Activated CD4-positive, alpha-beta T cell treated with anti-CD3 and anti-CD28 coated beads, Interleukin-2, amount 10 ng/mL, durations not matched to agents 24 days and 14 days (primary cell): Measurements from ENCODE around the gene PDE6A. TPM values are rescaled to one million over a fixed set of nuclear protein-coding genes. Genes with fewer than 3 reads are reported as not detected.

Experiments
- DNase-seq: peaks from one replicate; pipeline ENCODE4 v3.0.0; 2022
- H3K27ac Mint-ChIP-seq: one replicate; pipeline ENCODE4 v1.8.0; 2022; ENCODE audit warnings: mild to moderate bottlenecking, mixed read lengths
- H3K27me3 Mint-ChIP-seq: one replicate; pipeline ENCODE4 v1.8.0; 2022; ENCODE audit warnings: mixed read lengths
- H3K36me3 Mint-ChIP-seq: one replicate; pipeline ENCODE4 v1.8.0; 2022; ENCODE audit warnings: low read depth, mild to moderate bottlenecking, mixed read lengths
- H3K4me1 Mint-ChIP-seq: one replicate; pipeline ENCODE4 v1.8.0; 2021; ENCODE audit warnings: mixed read lengths
- H3K4me3 Mint-ChIP-seq: one replicate; pipeline ENCODE4 v1.8.0; 2022; ENCODE audit warnings: mild to moderate bottlenecking, moderate library complexity, mixed read lengths
- H3K9me3 Mint-ChIP-seq: one replicate; pipeline ENCODE4 v1.8.0; 2021; ENCODE audit warnings: mixed read lengths
- intact Hi-C: fragments of 100-400 bp; cut with micrococcal nuclease; formaldehyde crosslinking; loops from one replicate; pipeline ENCODE4 v1.15.1; 2023
- total RNA-seq: library from RNA; stranded (reverse); gene quantifications from 2 replicates; pipeline ENCODE4 v1.2.3, GENCODE V29; 2022

Gene PDE6A
- total RNA-seq, 1 donor from 2014 or later = not detected

DNA sequence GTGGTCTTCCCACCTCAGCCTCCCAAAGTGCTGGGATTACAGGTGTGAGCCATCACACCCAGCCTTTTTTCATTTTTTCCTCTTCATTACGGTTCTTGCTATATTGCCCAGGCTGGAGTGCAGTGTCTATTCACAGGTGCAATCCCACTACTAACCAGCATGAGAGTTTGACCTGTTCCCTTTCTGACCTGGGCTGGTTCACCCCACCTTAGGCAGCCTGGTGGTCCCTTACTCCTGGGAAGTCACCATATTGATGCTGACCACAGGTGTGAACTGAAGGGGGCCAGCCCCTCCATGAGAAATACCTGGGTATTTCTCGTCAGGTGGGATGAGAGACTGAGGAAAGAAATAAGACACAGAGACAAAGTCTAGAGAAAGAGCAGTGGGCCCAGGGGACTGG lies 2.4 kb downstream of the PDE6A start:
- H3K4me3 Mint-ChIP-seq = no peak overlapping the region
- H3K27me3 Mint-ChIP-seq = peaks cover 8% of the 10 kb centered on the region
- H3K27ac Mint-ChIP-seq = no peak overlapping the region
- H3K36me3 Mint-ChIP-seq = no peaks in the 10 kb centered on the region
- intact Hi-C loops = no loop called here
- no peaks in the 10 kb centered on the region for H3K9me3 Mint-ChIP-seq
- peaks cover 6% of the 10 kb centered on the region for H3K4me1 Mint-ChIP-seq
- no peak for DNase-seq

DNA sequence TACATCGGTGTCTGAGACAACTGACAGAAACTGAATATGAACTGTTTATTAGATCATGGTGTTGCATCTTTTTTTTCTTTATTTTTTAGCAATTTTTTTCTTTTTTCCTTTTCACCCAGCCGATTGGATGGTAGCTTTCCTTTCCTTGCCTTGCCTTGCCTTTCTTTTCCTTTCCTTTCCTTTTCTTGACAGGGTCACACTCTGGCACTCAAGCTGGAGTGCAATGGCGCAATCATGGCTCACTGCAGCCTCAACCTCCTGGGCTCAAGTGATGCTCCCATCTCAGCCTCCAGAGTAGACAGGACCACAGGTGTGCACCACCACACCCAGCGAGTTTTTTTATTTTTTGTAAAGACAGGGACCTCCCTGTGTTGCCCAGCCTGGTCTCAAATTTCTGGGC lies 2.8 kb downstream of the PDE6A start:
- Mint-ChIP-seq H3K27me3 (peaks cover 6% of the 10 kb centered on the region), H3K9me3 (no peaks in the 10 kb centered on the region), H3K4me1 (peaks cover 6% of the 10 kb centered on the region), H3K4me3 (no peak overlapping the region), H3K36me3 (no peaks in the 10 kb centered on the region), H3K27ac (no peak overlapping the region)
- no peak for DNase-seq
- intact Hi-C loops = no loop called here

DNA sequence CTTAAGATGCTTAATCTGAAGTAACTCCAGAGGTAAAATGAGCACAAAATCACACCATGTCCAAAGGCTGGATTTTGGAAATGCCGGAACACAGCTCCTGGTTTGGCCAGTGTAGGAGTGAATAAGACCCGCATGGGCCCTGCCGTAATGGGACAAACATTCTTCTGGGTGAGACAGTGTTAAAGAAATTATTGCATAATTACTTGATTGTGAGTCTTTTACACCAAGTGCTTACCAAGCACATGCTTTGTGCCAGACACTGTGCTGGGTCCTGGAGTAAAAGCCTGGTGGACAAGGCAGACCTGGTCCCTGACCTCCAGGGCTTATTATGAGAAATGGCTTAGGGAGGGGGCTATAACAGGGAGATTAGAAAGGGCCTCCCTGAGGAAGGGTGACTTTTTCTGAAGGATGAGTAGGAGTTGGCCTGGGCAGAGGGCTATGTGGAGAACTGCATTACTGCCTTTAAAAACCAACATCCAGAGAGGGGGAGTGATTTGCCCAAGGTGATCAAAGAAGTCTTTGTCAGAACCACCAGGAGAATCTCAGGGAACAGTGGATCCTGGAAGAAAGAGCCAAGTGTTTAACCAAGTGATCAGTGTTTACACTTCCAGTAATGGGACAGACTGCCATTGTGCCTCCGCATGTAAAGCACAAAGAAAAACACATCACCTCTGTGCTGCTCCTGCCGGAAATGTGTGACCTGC lies 3.5 kb downstream of the PDE6A start:
- no peaks in the 10 kb centered on the region for H3K9me3 Mint-ChIP-seq
- no peak overlapping the region for H3K4me3 Mint-ChIP-seq
- DNase-seq = no peak
- no peaks in the 10 kb centered on the region for H3K27me3 Mint-ChIP-seq
- H3K27ac Mint-ChIP-seq = no peak overlapping the region
- intact Hi-C loops = loop anchor here (1.0 kb wide), 1 partner anchor 18 kb away; no protein-coding TSS in a partner anchor
- H3K36me3 Mint-ChIP-seq = no peaks in the 10 kb centered on the region
- peaks cover 6% of the 10 kb centered on the region for H3K4me1 Mint-ChIP-seq

- H3K36me3 Mint-ChIP-seq = no peaks in the 10 kb centered on the region
- H3K27ac Mint-ChIP-seq = no peak overlapping the region
- no peak overlapping the region for H3K4me3 Mint-ChIP-seq
- no peak for DNase-seq
- no peaks in the 10 kb centered on the region for H3K9me3 Mint-ChIP-seq
- H3K27me3 Mint-ChIP-seq = no peaks in the 10 kb centered on the region
- peaks cover 6% of the 10 kb centered on the region for H3K4me1 Mint-ChIP-seq
- intact Hi-C loops = loop anchor here (1.0 kb wide), 1 partner anchor 19 kb away; no protein-coding TSS in a partner anchor
Measured at GRCh38 chr5:149940077-149940574, 4.5 kb downstream of the PDE6A start.

GRCh38 chr5:149939546-149939945 lies 5.0 kb downstream of the PDE6A start:
- no peaks in the 10 kb centered on the region for H3K9me3 Mint-ChIP-seq
- no peaks in the 10 kb centered on the region for H3K36me3 Mint-ChIP-seq
- intact Hi-C loops = no loop called here
- H3K4me3 Mint-ChIP-seq = no peak overlapping the region
- no peak for DNase-seq
- peaks cover 6% of the 10 kb centered on the region for H3K4me1 Mint-ChIP-seq
- peaks cover 3% of the 10 kb centered on the region for H3K27me3 Mint-ChIP-seq
- no peak overlapping the region for H3K27ac Mint-ChIP-seq

GRCh38 chr5:149938791-149939358 lies 5.7 kb downstream of the PDE6A start:
- Mint-ChIP-seq H3K27me3 (peaks cover 5% of the 10 kb centered on the region), H3K9me3 (no peaks in the 10 kb centered on the region), H3K4me1 (peaks cover 6% of the 10 kb centered on the region), H3K27ac (no peak overlapping the region), H3K4me3 (no peak overlapping the region), H3K36me3 (no peaks in the 10 kb centered on the region)
- no peak for DNase-seq
- intact Hi-C loops = no loop called here

DNA sequence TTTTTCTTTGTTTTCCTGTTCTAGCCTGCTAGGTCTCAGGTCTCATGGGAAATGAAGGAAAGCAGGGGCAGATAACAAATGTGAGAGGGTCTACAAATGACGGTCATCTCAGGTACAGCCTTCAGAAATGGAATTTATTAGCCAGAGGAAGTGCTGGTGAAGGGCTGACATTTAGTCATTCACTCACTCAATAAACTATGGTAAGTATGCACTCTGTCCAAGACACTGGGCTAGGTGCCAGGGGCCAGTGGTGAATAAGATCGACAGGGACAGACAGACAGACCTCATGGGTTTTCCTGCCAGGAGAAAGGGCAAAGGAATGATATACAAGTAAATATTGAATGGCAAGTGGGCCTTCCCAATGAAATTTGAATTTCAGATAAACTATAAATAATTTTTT lies 6.3 kb downstream of the PDE6A start:
- Mint-ChIP-seq H3K27ac (no peak overlapping the region), H3K27me3 (peaks cover 7% of the 10 kb centered on the region), H3K4me1 (peaks cover 6% of the 10 kb centered on the region), H3K9me3 (no peaks in the 10 kb centered on the region), H3K4me3 (no peak overlapping the region), H3K36me3 (no peaks in the 10 kb centered on the region)
- intact Hi-C loops = no loop called here
- no peak for DNase-seq

GRCh38 chr5:149937610-149938009 lies 7.0 kb downstream of the PDE6A start:
- DNase-seq = no peak
- H3K4me1 Mint-ChIP-seq = peaks cover 6% of the 10 kb centered on the region

GRCh38 chr5:149936700-149937091 lies 7.9 kb downstream of the PDE6A start:
- Mint-ChIP-seq H3K27ac (no peak overlapping the region), H3K36me3 (no peaks in the 10 kb centered on the region), H3K27me3 (peaks cover 11% of the 10 kb centered on the region), H3K4me3 (no peak overlapping the region), H3K4me1 (peaks cover 6% of the 10 kb centered on the region), H3K9me3 (no peaks in the 10 kb centered on the region)
- intact Hi-C loops = no loop called here
- no peak for DNase-seq

More at GRCh38 chr5:149937610-149938009, 7.0 kb downstream of the PDE6A start:
- Mint-ChIP-seq H3K4me3 (no peak overlapping the region), H3K36me3 (no peaks in the 10 kb centered on the region), H3K27ac (no peak overlapping the region), H3K27me3 (peaks cover 7% of the 10 kb centered on the region), H3K9me3 (no peaks in the 10 kb centered on the region)
- intact Hi-C loops = no loop called here

GRCh38 chr5:149936044-149936699 lies 8.4 kb downstream of the PDE6A start:
- intact Hi-C loops = no loop called here
- H3K36me3 Mint-ChIP-seq = no peaks in the 10 kb centered on the region

DNA sequence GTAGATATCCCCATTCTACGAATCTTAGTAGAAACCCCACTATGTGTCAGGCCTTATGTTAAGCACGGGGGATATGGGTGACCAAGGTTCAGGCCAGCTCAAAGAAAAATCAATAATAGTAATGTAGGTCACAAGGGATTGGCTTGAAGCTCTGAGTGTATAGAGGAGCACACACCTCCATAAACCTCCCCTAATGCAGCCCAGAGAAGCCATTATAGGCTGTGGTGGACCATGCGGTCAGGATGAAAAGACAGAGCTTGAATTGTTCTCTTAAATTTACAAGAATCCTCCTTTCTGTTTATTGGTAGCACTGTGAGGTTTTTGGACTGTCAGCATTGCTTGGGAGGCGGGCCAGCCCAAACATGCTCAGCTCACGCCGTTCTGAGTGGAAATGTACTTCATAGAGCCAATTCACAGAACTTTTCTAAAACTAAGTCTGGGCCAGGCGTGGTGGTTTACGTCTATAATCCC lies 9.1 kb downstream of the PDE6A start:
- Mint-ChIP-seq H3K9me3 (no peaks in the 10 kb centered on the region), H3K4me1 (peaks cover 9% of the 10 kb centered on the region), H3K36me3 (no peaks in the 10 kb centered on the region), H3K27me3 (peaks cover 18% of the 10 kb centered on the region), H3K27ac (no peak overlapping the region), H3K4me3 (no peak overlapping the region)
- DNase-seq = no peak
- intact Hi-C loops = no loop called here

More at GRCh38 chr5:149936044-149936699, 8.4 kb downstream of the PDE6A start:
- no peak for DNase-seq
- H3K4me3 Mint-ChIP-seq = no peak overlapping the region
- peaks cover 6% of the 10 kb centered on the region for H3K4me1 Mint-ChIP-seq
- peaks cover 13% of the 10 kb centered on the region for H3K27me3 Mint-ChIP-seq
- H3K27ac Mint-ChIP-seq = no peak overlapping the region
- H3K9me3 Mint-ChIP-seq = no peaks in the 10 kb centered on the region

GRCh38 chr5:149932445-149933350 lies 11.9 kb downstream of the PDE6A start:
- Mint-ChIP-seq H3K4me1 (peaks cover 3% of the 10 kb centered on the region), H3K4me3 (no peak overlapping the region), H3K36me3 (no peaks in the 10 kb centered on the region), H3K9me3 (no peaks in the 10 kb centered on the region), H3K27me3 (peaks cover 20% of the 10 kb centered on the region), H3K27ac (no peak overlapping the region)
- intact Hi-C loops = no loop called here
- no peak for DNase-seq

DNA sequence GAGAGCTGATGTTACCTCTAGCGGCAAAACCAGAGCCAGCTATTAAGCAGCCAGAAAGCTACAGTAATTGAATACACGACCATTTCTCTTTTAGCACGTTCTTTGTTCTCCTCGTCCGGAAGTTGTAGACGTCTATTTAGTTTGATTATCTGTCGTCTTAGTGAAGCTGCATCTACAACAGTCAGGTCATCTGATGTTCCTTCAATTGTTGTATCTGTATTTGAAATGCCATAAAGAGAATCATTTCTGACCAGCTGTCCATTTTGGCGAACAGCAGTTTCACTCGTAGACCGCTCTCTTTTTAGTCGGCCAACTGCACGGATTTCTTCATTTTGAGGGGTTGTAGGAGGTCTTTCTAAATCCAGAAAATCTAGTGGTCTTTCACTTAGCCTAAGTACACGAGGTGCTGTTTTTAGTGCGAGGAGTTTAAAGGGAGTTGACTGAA lies 12.6 kb downstream of the PDE6A start:
- H3K4me1 Mint-ChIP-seq = peaks cover 3% of the 10 kb centered on the region
- no peak overlapping the region for H3K4me3 Mint-ChIP-seq
- H3K36me3 Mint-ChIP-seq = no peaks in the 10 kb centered on the region
- H3K9me3 Mint-ChIP-seq = no peaks in the 10 kb centered on the region
- peaks cover 20% of the 10 kb centered on the region for H3K27me3 Mint-ChIP-seq
- no peak for DNase-seq
- H3K27ac Mint-ChIP-seq = no peak overlapping the region
- intact Hi-C loops = no loop called here
